RWPE2 (cell line): ENCODE results near the gene GABRR3.

Experiments
- ATAC-seq: fragments of 200-7000 bp; cut with Tn5 transposase; 3 replicates; pipeline ENCODE4 v1.9.1; 2021; ENCODE audit warnings: low read depth
- DNase-seq: peaks from one replicate; pipeline ENCODE4 v3.0.0-alpha.2; 2020; ENCODE audit warnings: low spot score
- H3K27ac ChIP-seq: fragments of 450-650 bp; 2 replicates; pipeline ENCODE4 v1.5.1; 2017; ENCODE audit warnings: mild to moderate bottlenecking; ENCODE audit not compliant: poor library complexity, severe bottlenecking
- H3K27me3 ChIP-seq: fragments of 250-450 bp; sonication (Bioruptor Pico); 2 replicates; pipeline ENCODE4 v1.5.1; 2021; ENCODE audit warnings: mild to moderate bottlenecking, moderate library complexity; ENCODE audit not compliant: insufficient read depth, poor library complexity, severe bottlenecking
- H3K36me3 ChIP-seq: fragments of 250-450 bp; sonication (Bioruptor Pico); 2 replicates; pipeline ENCODE4 v1.5.1; 2020; ENCODE audit warnings: low read depth, mild to moderate bottlenecking, moderate library complexity
- H3K4me1 ChIP-seq: fragments of 250-450 bp; sonication (Bioruptor Pico); 2 replicates; pipeline ENCODE4 v1.5.1; 2021; ENCODE audit warnings: mild to moderate bottlenecking, moderate library complexity; ENCODE audit not compliant: insufficient read depth, poor library complexity, severe bottlenecking
- H3K4me3 ChIP-seq: fragments of 250-450 bp; sonication (Bioruptor Pico); 2 replicates; pipeline ENCODE4 v1.5.1; 2021; ENCODE audit warnings: mild to moderate bottlenecking, moderate library complexity; ENCODE audit not compliant: severe bottlenecking
- H3K9me3 ChIP-seq: fragments of 250-450 bp; sonication (Bioruptor Pico); 2 replicates; pipeline ENCODE4 v1.5.1; 2021; ENCODE audit warnings: mild to moderate bottlenecking, moderate library complexity; ENCODE audit not compliant: severe bottlenecking
- TF ChIP-seq, protein P1 (sequence below): fragments of 450-650 bp; IDR thresholded peaks from one replicate; pipeline ENCODE4 v1.5.1; 2017; ENCODE audit warnings: mild to moderate bottlenecking, moderate library complexity; ENCODE audit not compliant: poor library complexity, severe bottlenecking

Gene GABRR3

DNA sequence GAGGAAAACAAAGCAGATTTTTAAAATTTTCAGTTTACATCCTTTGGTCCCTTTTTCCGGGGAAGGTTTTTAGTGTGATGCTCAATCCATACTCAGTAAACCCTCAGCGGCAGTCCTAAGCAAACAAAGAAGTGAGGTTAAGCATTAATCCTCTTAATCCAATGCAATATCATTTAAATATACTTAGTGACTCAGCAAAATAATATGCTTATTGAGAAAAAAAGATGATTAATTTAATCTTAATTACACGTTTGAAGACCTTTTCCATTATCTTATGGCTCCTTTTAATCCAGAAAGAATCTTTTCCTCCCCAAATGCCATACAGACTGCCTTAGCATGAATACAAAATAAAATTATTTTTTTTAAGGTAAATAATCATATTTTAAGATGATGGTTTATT lies at the start of gene GABRR3:
Gene GABRR3 (minus strand): TSS at position 108 of the 400 bp plus-strand sequence. CDS start 328 bp downstream, outside the sequence.
- no peak for ATAC-seq
- no peaks in the 10 kb centered on the region for H3K9me3 ChIP-seq
- H3K27ac ChIP-seq: no peak within 1 kb of the TSS
- H3K4me3 ChIP-seq: no peak within 1 kb of the TSS
- peaks cover 2% of the 10 kb centered on the region for H3K27me3 ChIP-seq
- no peaks in the 10 kb centered on the region for H3K36me3 ChIP-seq
- TF ChIP-seq, protein P1, sequence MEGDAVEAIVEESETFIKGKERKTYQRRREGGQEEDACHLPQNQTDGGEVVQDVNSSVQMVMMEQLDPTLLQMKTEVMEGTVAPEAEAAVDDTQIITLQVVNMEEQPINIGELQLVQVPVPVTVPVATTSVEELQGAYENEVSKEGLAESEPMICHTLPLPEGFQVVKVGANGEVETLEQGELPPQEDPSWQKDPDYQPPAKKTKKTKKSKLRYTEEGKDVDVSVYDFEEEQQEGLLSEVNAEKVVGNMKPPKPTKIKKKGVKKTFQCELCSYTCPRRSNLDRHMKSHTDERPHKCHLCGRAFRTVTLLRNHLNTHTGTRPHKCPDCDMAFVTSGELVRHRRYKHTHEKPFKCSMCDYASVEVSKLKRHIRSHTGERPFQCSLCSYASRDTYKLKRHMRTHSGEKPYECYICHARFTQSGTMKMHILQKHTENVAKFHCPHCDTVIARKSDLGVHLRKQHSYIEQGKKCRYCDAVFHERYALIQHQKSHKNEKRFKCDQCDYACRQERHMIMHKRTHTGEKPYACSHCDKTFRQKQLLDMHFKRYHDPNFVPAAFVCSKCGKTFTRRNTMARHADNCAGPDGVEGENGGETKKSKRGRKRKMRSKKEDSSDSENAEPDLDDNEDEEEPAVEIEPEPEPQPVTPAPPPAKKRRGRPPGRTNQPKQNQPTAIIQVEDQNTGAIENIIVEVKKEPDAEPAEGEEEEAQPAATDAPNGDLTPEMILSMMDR: no peak
- DNase-seq: no peak
- no peaks in the 10 kb centered on the region for H3K4me1 ChIP-seq

DNA sequence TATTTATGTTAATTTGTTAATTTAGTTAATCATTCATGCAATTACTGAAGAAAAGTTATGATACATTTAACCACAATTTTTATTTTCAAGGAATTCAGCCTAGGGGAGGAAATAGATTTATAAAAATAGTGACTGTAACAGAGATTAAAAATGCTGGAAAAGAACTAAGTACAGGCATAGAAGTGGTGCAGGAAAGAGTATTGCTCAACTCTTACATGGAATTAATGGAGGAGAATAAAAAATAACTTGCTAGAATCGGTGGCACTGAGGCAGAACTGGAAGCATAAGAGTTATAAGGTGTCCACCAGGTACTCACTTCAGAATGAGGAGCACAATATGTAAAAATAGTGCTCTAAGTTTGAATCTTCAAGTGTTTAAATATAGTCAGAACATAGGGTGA lies 38.4 kb upstream of the GABRR3 start:
- H3K4me1 ChIP-seq: no peaks in the 10 kb centered on the region
- TF ChIP-seq, protein P1: no peak

DNA sequence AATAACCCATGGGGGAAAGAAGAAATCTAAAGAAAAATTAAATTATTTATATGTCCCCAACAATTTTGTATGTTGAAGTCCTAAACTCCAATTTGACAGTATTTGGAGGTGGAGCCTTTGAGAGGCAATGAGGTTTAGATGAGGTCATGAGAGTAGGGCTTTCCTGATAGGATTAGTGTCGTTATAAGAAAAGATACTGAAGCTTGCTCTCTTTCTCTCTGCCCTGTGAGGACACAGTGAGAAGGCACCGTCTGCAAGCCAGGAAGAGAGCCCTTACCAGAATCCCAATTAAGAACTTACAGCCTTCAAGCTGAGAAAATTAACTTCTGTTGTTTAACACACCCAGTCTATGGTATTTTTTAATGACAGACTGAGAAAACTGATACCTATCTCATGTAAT lies 35.7 kb upstream of the GABRR3 start:
- H3K9me3 ChIP-seq: no peaks in the 10 kb centered on the region
- ATAC-seq (no peak), DNase-seq (no peak)
- TF ChIP-seq, protein P1: no peak
- H3K4me1 ChIP-seq: no peaks in the 10 kb centered on the region
- H3K36me3 ChIP-seq: no peaks in the 10 kb centered on the region
- H3K4me3 ChIP-seq: no peak overlapping the region
- H3K27ac ChIP-seq: no peak overlapping the region
- H3K27me3 ChIP-seq: peaks cover 4% of the 10 kb centered on the region

More for the DNA sequence above, 38.4 kb upstream of the GABRR3 start:
- no peak for ATAC-seq
- Histone ChIP-seq H3K4me3 (no peak overlapping the region), H3K27me3 (no peaks in the 10 kb centered on the region), H3K9me3 (no peaks in the 10 kb centered on the region), H3K36me3 (no peaks in the 10 kb centered on the region), H3K27ac (no peak overlapping the region)
- DNase-seq: no peak

DNA sequence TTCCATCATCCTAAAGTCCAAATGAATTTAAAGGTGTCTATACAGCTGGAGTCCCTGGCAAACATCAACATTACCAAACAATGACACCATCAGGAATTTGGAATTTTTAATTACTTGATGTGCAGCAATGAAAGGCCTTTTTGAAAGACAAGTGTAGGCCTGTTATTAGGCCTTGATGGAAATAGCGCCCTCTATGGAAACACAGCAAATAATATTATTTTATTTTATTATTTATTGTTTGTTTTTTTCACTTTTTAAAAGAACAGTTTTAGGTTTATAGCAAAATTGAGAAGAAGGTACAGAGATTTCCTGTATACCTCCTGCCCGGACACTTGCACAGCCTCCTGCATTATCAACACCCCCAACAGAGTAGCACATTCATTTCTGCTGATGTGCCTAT lies 33.7 kb upstream of the GABRR3 start:
- ATAC-seq (no peak), DNase-seq (no peak)
- H3K36me3 ChIP-seq: no peaks in the 10 kb centered on the region
- H3K9me3 ChIP-seq: no peaks in the 10 kb centered on the region
- no peaks in the 10 kb centered on the region for H3K4me1 ChIP-seq
- H3K27me3 ChIP-seq: peaks cover 4% of the 10 kb centered on the region
- H3K4me3 ChIP-seq: no peak overlapping the region
- H3K27ac ChIP-seq: no peak overlapping the region
- TF ChIP-seq, protein P1: peak; percentile 17

DNA sequence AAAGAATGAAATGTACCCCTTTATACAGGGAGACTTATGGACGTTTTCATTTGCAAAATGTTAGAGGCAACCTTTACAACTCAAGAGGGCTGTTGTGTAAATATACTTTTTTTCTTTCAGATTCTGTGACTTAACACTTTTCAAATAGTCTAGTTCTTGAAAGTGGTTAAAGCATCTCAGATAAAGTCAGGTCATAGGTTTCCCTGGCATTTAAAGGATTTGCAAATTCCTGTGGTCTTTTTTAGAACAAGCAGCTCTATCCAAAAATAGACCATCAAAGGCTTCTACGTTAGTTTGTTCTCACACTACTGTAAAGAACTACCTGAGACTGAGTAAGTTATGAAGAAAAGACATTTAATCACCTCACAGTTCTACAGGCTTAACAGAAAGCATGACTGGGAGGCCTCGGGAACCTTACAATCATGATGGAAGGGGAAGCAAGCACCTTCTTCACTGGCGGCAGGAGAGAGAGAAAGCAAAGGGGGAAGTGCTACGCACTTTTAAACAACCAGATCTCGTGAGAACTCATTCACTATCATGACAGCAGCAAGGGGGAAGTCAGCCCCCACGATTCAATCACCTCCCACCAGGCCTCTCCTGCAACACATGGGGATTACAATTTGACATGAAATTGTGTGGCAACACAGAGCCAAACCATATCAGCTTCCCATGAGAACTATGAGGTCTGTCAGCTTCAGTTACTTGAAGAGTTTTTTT lies 23.3 kb upstream of the GABRR3 start:
- H3K36me3 ChIP-seq: no peaks in the 10 kb centered on the region
- H3K9me3 ChIP-seq: no peaks in the 10 kb centered on the region
- no peak overlapping the region for H3K27ac ChIP-seq
- peaks cover 5% of the 10 kb centered on the region for H3K27me3 ChIP-seq
- no peak for ATAC-seq
- H3K4me1 ChIP-seq: no peaks in the 10 kb centered on the region
- DNase-seq: no peak
- TF ChIP-seq, protein P1: no peak
- H3K4me3 ChIP-seq: no peak overlapping the region
